HFFc6 (cell line): Measurements from ENCODE around the gene JAZF1. TPM values are rescaled to one million over a fixed set of nuclear protein-coding genes. Genes with fewer than 3 reads are reported as not detected.

Source experiments
- DNase-seq: peaks from one replicate; pipeline ENCODE4 v3.0.0-alpha.2; 2018
- H3K27ac Mint-ChIP-seq: 2 replicates; pipeline ENCODE4 v1.8.0; 2020; ENCODE audit warnings: mild to moderate bottlenecking, mixed read lengths
- H3K27me3 Mint-ChIP-seq: 2 replicates; pipeline ENCODE4 v1.8.0; 2021; ENCODE audit warnings: mild to moderate bottlenecking, moderate library complexity, mixed read lengths; ENCODE audit not compliant: insufficient read depth
- H3K36me3 Mint-ChIP-seq: 2 replicates; pipeline ENCODE4 v1.8.0; 2021; ENCODE audit warnings: low read depth, mixed read lengths
- H3K4me1 Mint-ChIP-seq: 2 replicates; pipeline ENCODE4 v1.8.0; 2020; ENCODE audit warnings: low read depth, mixed read lengths
- H3K4me3 Mint-ChIP-seq: 2 replicates; pipeline ENCODE4 v1.8.0; 2020; ENCODE audit warnings: mild to moderate bottlenecking, moderate library complexity, mixed read lengths
- H3K9me3 Mint-ChIP-seq: 2 replicates; pipeline ENCODE4 v1.8.0; 2020; ENCODE audit warnings: mild to moderate bottlenecking, mixed read lengths
- total RNA-seq, 6 experiments: library from RNA; stranded (reverse); fragmentation: NEBNext Ultra II Directional; extraction: Animal tissue kit (Norgen Biotek cat#: 25700); gene quantifications; 2 replicates in 1 of 6; 3 replicates in 5 of 6; pipeline ENCODE4 v1.2.3, GENCODE V29; 2021
- TF ChIP-seq, protein P1 (sequence below): fragments of 200-600 bp; sonication (generic); IDR thresholded peaks from 2 replicates; pipeline ENCODE4 v1.5.0; 2021; ENCODE audit warnings: antibody characterized with exemption, mild to moderate bottlenecking

The JAZF1 gene
- total RNA-seq, 6 experiments from 2014 or later = 17.5 to 26.3 (median 21.4) TPM

GRCh38 chr7:27897441-27897847, 283.2 kb downstream of the JAZF1 start:
- Mint-ChIP-seq H3K9me3 (no peaks in the 10 kb centered on the region), H3K27ac (no peak overlapping the region), H3K36me3 (peaks cover 18% of the 10 kb centered on the region; the same call in 1 of the 2 replicates), H3K4me3 (no peak overlapping the region), H3K4me1 (peaks cover 36% of the 10 kb centered on the region), H3K27me3 (no peaks in the 10 kb centered on the region; the same call in 1 of the 2 replicates)
- DNase-seq = no peak
- TF ChIP-seq, protein P1, sequence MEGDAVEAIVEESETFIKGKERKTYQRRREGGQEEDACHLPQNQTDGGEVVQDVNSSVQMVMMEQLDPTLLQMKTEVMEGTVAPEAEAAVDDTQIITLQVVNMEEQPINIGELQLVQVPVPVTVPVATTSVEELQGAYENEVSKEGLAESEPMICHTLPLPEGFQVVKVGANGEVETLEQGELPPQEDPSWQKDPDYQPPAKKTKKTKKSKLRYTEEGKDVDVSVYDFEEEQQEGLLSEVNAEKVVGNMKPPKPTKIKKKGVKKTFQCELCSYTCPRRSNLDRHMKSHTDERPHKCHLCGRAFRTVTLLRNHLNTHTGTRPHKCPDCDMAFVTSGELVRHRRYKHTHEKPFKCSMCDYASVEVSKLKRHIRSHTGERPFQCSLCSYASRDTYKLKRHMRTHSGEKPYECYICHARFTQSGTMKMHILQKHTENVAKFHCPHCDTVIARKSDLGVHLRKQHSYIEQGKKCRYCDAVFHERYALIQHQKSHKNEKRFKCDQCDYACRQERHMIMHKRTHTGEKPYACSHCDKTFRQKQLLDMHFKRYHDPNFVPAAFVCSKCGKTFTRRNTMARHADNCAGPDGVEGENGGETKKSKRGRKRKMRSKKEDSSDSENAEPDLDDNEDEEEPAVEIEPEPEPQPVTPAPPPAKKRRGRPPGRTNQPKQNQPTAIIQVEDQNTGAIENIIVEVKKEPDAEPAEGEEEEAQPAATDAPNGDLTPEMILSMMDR = no peak

DNA sequence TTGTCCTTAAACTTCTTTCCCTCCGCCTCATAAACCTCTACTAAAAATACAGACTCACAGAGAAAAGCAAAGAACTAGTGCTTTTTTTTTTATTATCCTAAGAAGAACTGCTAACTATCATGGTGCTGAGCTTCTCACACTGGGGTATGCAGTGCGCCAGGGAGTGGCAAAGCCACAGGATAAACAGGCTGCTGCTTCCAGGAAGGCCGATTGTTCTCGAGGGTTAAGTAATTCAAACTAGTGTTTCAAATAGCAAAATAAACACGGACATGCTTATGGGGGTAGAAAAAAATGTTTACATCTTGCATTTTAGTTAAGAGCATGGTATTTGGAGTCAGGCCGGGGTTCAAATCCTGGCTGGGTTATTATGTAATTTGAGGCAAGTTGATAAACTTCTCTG, 283.6 kb downstream of the JAZF1 start:
- H3K27ac Mint-ChIP-seq = no peak overlapping the region; the same call in 1 of the 2 replicates
- TF ChIP-seq, protein P1 = no peak
- DNase-seq = no peak
- H3K36me3 Mint-ChIP-seq = peaks cover 19% of the 10 kb centered on the region; the same call in 1 of the 2 replicates
- H3K9me3 Mint-ChIP-seq = no peaks in the 10 kb centered on the region
- peaks cover 36% of the 10 kb centered on the region for H3K4me1 Mint-ChIP-seq
- no peak overlapping the region for H3K4me3 Mint-ChIP-seq
- no peaks in the 10 kb centered on the region; the same call in 1 of the 2 replicates for H3K27me3 Mint-ChIP-seq

GRCh38 chr7:27895551-27895950, 285.0 kb downstream of the JAZF1 start:
- no peaks in the 10 kb centered on the region for H3K9me3 Mint-ChIP-seq
- DNase-seq = no peak
- H3K4me1 Mint-ChIP-seq = peaks cover 22% of the 10 kb centered on the region
- H3K27me3 Mint-ChIP-seq = no peaks in the 10 kb centered on the region; the same call in 1 of the 2 replicates
- H3K27ac Mint-ChIP-seq = no peak overlapping the region; the same call in 1 of the 2 replicates
- TF ChIP-seq, protein P1 = no peak
- no peak overlapping the region for H3K4me3 Mint-ChIP-seq
- peaks cover 19% of the 10 kb centered on the region; the same call in 1 of the 2 replicates for H3K36me3 Mint-ChIP-seq

DNA sequence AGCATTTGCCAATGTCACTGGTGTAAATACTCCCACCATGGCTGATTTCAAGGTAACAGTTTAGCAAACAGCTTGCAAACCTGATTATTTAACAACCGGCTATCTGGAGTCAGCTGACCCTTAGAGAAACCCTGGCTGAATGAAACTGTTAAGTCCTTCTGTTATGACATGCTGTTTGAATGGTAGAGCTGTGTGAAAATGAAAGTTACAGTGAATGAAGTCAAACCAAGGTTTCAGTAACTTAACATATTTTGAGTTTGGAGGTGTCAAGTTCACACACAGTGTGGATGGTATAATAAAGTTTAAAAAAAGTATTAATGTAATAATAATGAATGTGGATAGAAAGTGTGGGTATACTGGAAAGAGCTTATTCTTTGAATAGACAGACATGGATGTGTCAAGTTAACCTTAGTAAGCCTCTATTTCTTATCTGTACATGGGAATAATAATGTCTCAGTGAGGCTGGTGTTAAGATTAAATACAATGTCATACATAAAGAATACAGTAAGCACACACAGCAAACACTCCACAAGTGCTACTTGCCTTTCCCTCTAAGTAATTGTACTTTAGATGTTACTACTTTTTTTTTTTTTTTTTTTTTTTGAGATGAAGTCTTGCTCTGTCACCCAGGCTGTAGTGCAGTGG, 290.3 kb downstream of the JAZF1 start:
- Mint-ChIP-seq H3K9me3 (no peaks in the 10 kb centered on the region), H3K27ac (no peak overlapping the region), H3K27me3 (no peaks in the 10 kb centered on the region; the same call in none of the 2 replicates), H3K4me3 (no peak overlapping the region), H3K36me3 (peaks cover 24% of the 10 kb centered on the region; the same call in 1 of the 2 replicates), H3K4me1 (no peaks in the 10 kb centered on the region)
- TF ChIP-seq, protein P1 = no peak
- DNase-seq = no peak

GRCh38 chr7:27889800-27890199, 290.8 kb downstream of the JAZF1 start:
- no peaks in the 10 kb centered on the region for H3K9me3 Mint-ChIP-seq
- TF ChIP-seq, protein P1 = no peak
- no peaks in the 10 kb centered on the region; the same call in none of the 2 replicates for H3K27me3 Mint-ChIP-seq
- H3K27ac Mint-ChIP-seq = no peak overlapping the region
- H3K4me1 Mint-ChIP-seq = no peaks in the 10 kb centered on the region
- no peak for DNase-seq
- peaks cover 24% of the 10 kb centered on the region; the same call in 1 of the 2 replicates for H3K36me3 Mint-ChIP-seq
- H3K4me3 Mint-ChIP-seq = no peak overlapping the region
